H9 (cell line): ENCODE measurements around the gene AP3B2. TPM values are rescaled to one million over a fixed set of nuclear protein-coding genes. Genes with fewer than 3 reads are reported as not detected.

Experiments used
- DNase-seq: peaks from one replicate; pipeline ENCODE4 v3.0.0-alpha.2; 2017
- H2AFZ ChIP-seq: one replicate; pipeline ENCODE4 v1.6.1; 2013; ENCODE audit warnings: mild to moderate bottlenecking, low read length, control low read depth, moderate library complexity
- H2AK5ac ChIP-seq: 2 replicates; pipeline ENCODE4 v1.6.1; 2013; ENCODE audit warnings: low read length, control low read depth, mixed read lengths; ENCODE audit not compliant: insufficient read length
- H2BK120ac ChIP-seq: one replicate; pipeline ENCODE4 v1.6.1; 2013; ENCODE audit warnings: low read depth, mild to moderate bottlenecking, low read length, control low read depth, inconsistent platforms; ENCODE audit not compliant: poor library complexity, severe bottlenecking
- H2BK12ac ChIP-seq: 2 replicates; pipeline ENCODE4 v1.6.1; 2013; ENCODE audit warnings: low read length, control low read depth, mixed read lengths, low read depth; ENCODE audit not compliant: insufficient read length
- H2BK15ac ChIP-seq: 2 replicates; pipeline ENCODE4 v1.6.1; 2013; ENCODE audit warnings: low read depth, low read length, control low read depth
- H2BK20ac ChIP-seq: one replicate; pipeline ENCODE4 v1.6.1; 2013; ENCODE audit warnings: low read depth, mild to moderate bottlenecking, low read length, control low read depth, inconsistent platforms; ENCODE audit not compliant: poor library complexity, severe bottlenecking
- H2BK5ac ChIP-seq: 2 replicates; pipeline ENCODE4 v1.6.1; 2013; ENCODE audit warnings: low read length, control low read depth, mixed read lengths; ENCODE audit not compliant: insufficient read length
- H3K14ac ChIP-seq: 2 replicates; pipeline ENCODE4 v1.6.1; 2013; ENCODE audit warnings: low read length, control low read depth; ENCODE audit not compliant: insufficient read depth
- H3K18ac ChIP-seq: 2 replicates; pipeline ENCODE4 v1.6.1; 2013; ENCODE audit warnings: low read depth, mild to moderate bottlenecking, mixed read lengths, low read length, control low read depth; ENCODE audit not compliant: insufficient read length
- H3K23ac ChIP-seq: 2 replicates; pipeline ENCODE4 v1.6.1; 2013; ENCODE audit warnings: low read length, control low read depth, mixed read lengths, low read depth; ENCODE audit not compliant: insufficient read length
- H3K23me2 ChIP-seq: 2 replicates; pipeline ENCODE4 v1.6.1; 2013; ENCODE audit warnings: low read depth, mild to moderate bottlenecking, mixed read lengths, low read length, control low read depth; ENCODE audit not compliant: insufficient read length, poor library complexity, severe bottlenecking
- H3K27ac ChIP-seq: 2 replicates; pipeline ENCODE4 v1.5.1; 2013; ENCODE audit warnings: low read length, control low read depth, mixed read lengths, low read depth; ENCODE audit not compliant: insufficient read length
- H3K27me3 ChIP-seq: 2 replicates; pipeline ENCODE4 v1.6.1; 2013; ENCODE audit warnings: low read length, control low read depth, inconsistent platforms; ENCODE audit not compliant: insufficient read depth
- H3K4ac ChIP-seq: 2 replicates; pipeline ENCODE4 v1.6.1; 2013; ENCODE audit warnings: low read depth, mild to moderate bottlenecking, control low read depth, inconsistent platforms, low read length, moderate library complexity
- H3K4me1 ChIP-seq: 2 replicates; pipeline ENCODE4 v1.6.1; 2013; ENCODE audit warnings: low read length, control low read depth, inconsistent platforms; ENCODE audit not compliant: insufficient read depth
- H3K4me2 ChIP-seq: 2 replicates; pipeline ENCODE4 v1.6.1; 2013; ENCODE audit warnings: low read length, control low read depth, mixed read lengths; ENCODE audit not compliant: insufficient read length, insufficient read depth
- H3K56ac ChIP-seq: 2 replicates; pipeline ENCODE4 v1.6.1; 2013; ENCODE audit warnings: low read depth, mild to moderate bottlenecking, mixed read lengths, low read length, control low read depth; ENCODE audit not compliant: insufficient read length
- H3K79me1 ChIP-seq: 2 replicates; pipeline ENCODE4 v1.6.1; 2013; ENCODE audit warnings: low read depth, mild to moderate bottlenecking, moderate library complexity, low read length, control low read depth, inconsistent platforms; ENCODE audit not compliant: insufficient read depth, poor library complexity, severe bottlenecking
- H3K79me2 ChIP-seq: 2 replicates; pipeline ENCODE4 v1.6.1; 2013; ENCODE audit warnings: low read length, control low read depth, inconsistent platforms; ENCODE audit not compliant: insufficient read depth
- H3K9ac ChIP-seq: 2 replicates; pipeline ENCODE4 v1.6.1; 2013; ENCODE audit warnings: low read length, control low read depth, mixed read lengths; ENCODE audit not compliant: insufficient read length; ENCODE audit errors: extremely low read depth
- H3K9me3 ChIP-seq: one replicate; pipeline ENCODE4 v1.6.1; 2013; ENCODE audit warnings: low read depth, low read length, inconsistent platforms; ENCODE audit not compliant: control insufficient read depth
- H3T11ph ChIP-seq: one replicate; pipeline ENCODE4 v1.6.1; 2013; ENCODE audit warnings: mild to moderate bottlenecking, low read length, control low read depth, inconsistent platforms
- H4K20me1 ChIP-seq: one replicate; pipeline ENCODE4 v1.6.1; 2013; ENCODE audit not compliant: control insufficient read depth, insufficient read length, insufficient read depth
- H4K5ac ChIP-seq: 2 replicates; pipeline ENCODE4 v1.6.1; 2013; ENCODE audit warnings: low read depth, mild to moderate bottlenecking, mixed read lengths, low read length, control low read depth; ENCODE audit not compliant: insufficient read length
- H4K8ac ChIP-seq: replicated peaks from 2 replicates; pipeline ENCODE4 v1.6.1; 2013; ENCODE audit warnings: low read length, control low read depth, mixed read lengths, low read depth; ENCODE audit not compliant: insufficient read length
- H4K91ac ChIP-seq: 2 replicates; pipeline ENCODE4 v1.6.1; 2013; ENCODE audit warnings: low read depth, mild to moderate bottlenecking, moderate library complexity, mixed read lengths, low read length, control low read depth; ENCODE audit not compliant: insufficient read length
- H3K27ac Mint-ChIP-seq, 3 experiments: 2 replicates in 2 of 3; 3 replicates in 1 of 3; pipeline ENCODE4 v1.8.0; 2020 to 2021; ENCODE audit warnings: mixed read lengths in 3 of 3, mild to moderate bottlenecking in 1 of 3, moderate library complexity in 1 of 3
- H3K27me3 Mint-ChIP-seq: 2 replicates; pipeline ENCODE4 v1.8.0; 2021; ENCODE audit warnings: low read depth, mild to moderate bottlenecking, moderate library complexity, mixed read lengths
- H3K36me3 Mint-ChIP-seq, 3 experiments: 2 replicates in 2 of 3; 3 replicates in 1 of 3; pipeline ENCODE4 v1.8.0; 2020 to 2021; ENCODE audit warnings: low read depth in 3 of 3, mixed read lengths in 3 of 3; ENCODE audit not compliant: insufficient read depth in 1 of 3
- H3K4me1 Mint-ChIP-seq, 2 experiments: 2 replicates each; pipeline ENCODE4 v1.8.0; 2020; ENCODE audit warnings: mixed read lengths in 2 of 2
- H3K4me3 Mint-ChIP-seq, 2 experiments: 2 replicates in 1 of 2; 3 replicates in 1 of 2; pipeline ENCODE4 v1.8.0; 2020 to 2021; ENCODE audit warnings: mild to moderate bottlenecking in 2 of 2, mixed read lengths in 2 of 2, moderate library complexity in 1 of 2
- H3K9me3 Mint-ChIP-seq, 2 experiments: 2 replicates in 1 of 2; 3 replicates in 1 of 2; pipeline ENCODE4 v1.8.0; 2020; ENCODE audit warnings: mild to moderate bottlenecking in 2 of 2, mixed read lengths in 2 of 2, moderate library complexity in 1 of 2
- WGBS: extraction: QIAGEN DNeasy Blood & Tissue Kit; methylation state at CpG from one replicate; pipeline ENCODE4 v1.1.7; 2013; ENCODE audit warnings: missing lambda C conversion rate, low lambda C conversion rate, mixed read lengths; ENCODE audit not compliant: insufficient read length; ENCODE audit errors: extremely low coverage; 5-methylcytosine and 5-hydroxymethylcytosine counted together
- total RNA-seq: library from RNA; stranded (reverse); gene quantifications from 2 replicates; pipeline ENCODE4 v1.2.1, GENCODE V29; 2021
- TF ChIP-seq, protein P1 (sequence below): fragments of 200-600 bp; sonication (generic); conservative IDR thresholded peaks from 3 replicates; pipeline ENCODE4 v1.8.0; 2021; ENCODE audit warnings: antibody characterized with exemption, mild to moderate bottlenecking

Gene AP3B2
- total RNA-seq, 1 experiment from 2014 or later = 10.6 TPM

DNA sequence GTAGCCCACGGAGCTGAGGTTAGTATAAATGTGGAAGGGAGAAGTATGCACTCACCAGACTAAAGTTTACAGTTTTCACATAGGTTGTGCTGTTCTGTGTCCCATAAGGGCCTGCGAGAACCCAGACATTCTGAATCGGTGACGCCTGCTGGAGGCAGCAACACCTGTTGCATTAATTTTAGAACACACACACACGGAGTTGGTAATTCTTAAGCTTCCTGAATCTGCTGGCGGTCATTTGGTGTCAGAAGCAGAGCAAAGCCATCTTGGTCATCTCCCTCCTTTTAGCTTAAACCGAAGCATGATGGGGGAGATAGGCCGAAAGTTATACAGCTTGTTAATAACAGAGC is 41.1 kb upstream of the AP3B2 start:
- H3K79me1 ChIP-seq = peaks cover 4% of the 10 kb centered on the region
- no peak overlapping the region for H3K23ac ChIP-seq
- no peak overlapping the region for H2AK5ac ChIP-seq
- no peak overlapping the region for H2BK15ac ChIP-seq
- H3K23me2 ChIP-seq = peaks cover 13% of the 10 kb centered on the region
- H3K27me3 ChIP-seq = no peaks in the 10 kb centered on the region
- no peak overlapping the region for H2BK120ac ChIP-seq
- no peak overlapping the region for H2BK12ac ChIP-seq
- 0 out of 2 replicates have a peak, but pooled peaks cover 5% of the 10 kb centered on the region for H3K4me1 ChIP-seq
- no peak overlapping the region for H2AFZ ChIP-seq
- Mint-ChIP-seq H3K36me3 (peaks cover 2 to 30% (median 29%) of the 10 kb centered on the region in 3 experiments; a peak in 5 of 7 replicates), H3K27me3 (no peaks in the 10 kb centered on the region), H3K4me1 (peaks cover 11 to 12% of the 10 kb centered on the region in 2 experiments), H3K27ac (peak overlapping the region; percentile 10 to 78 (median 36); a peak in 3 of 7 replicates), H3K4me3 (peak overlapping the region; percentile 90 to 99), H3K9me3 (no peaks in the 10 kb centered on the region)
- no peak overlapping the region for H3T11ph ChIP-seq
- H3K9ac ChIP-seq = peak overlapping the region; percentile 74
- no peak overlapping the region for H4K8ac ChIP-seq
- H3K18ac ChIP-seq = no peak overlapping the region
- no peaks in the 10 kb centered on the region for H4K20me1 ChIP-seq
- no peak overlapping the region for H2BK20ac ChIP-seq
- no peak overlapping the region for H3K4ac ChIP-seq
- peaks cover 10% of the 10 kb centered on the region; the same call in 1 of the 2 replicates for H3K79me2 ChIP-seq
- H3K27ac ChIP-seq = no peak overlapping the region
- no peak overlapping the region for H4K91ac ChIP-seq
- H3K56ac ChIP-seq = no peak overlapping the region
- TF ChIP-seq, protein P1, sequence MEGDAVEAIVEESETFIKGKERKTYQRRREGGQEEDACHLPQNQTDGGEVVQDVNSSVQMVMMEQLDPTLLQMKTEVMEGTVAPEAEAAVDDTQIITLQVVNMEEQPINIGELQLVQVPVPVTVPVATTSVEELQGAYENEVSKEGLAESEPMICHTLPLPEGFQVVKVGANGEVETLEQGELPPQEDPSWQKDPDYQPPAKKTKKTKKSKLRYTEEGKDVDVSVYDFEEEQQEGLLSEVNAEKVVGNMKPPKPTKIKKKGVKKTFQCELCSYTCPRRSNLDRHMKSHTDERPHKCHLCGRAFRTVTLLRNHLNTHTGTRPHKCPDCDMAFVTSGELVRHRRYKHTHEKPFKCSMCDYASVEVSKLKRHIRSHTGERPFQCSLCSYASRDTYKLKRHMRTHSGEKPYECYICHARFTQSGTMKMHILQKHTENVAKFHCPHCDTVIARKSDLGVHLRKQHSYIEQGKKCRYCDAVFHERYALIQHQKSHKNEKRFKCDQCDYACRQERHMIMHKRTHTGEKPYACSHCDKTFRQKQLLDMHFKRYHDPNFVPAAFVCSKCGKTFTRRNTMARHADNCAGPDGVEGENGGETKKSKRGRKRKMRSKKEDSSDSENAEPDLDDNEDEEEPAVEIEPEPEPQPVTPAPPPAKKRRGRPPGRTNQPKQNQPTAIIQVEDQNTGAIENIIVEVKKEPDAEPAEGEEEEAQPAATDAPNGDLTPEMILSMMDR = no peak
- H3K4me2 ChIP-seq = peak overlapping the region; percentile 73
- no CpG with 5 or more reads among the region's 8 CpGs for WGBS
- DNase-seq = no peak
- H4K5ac ChIP-seq = no peak overlapping the region
- no peak overlapping the region for H3K14ac ChIP-seq
- H3K9me3 ChIP-seq = no peaks in the 10 kb centered on the region
- no peak overlapping the region for H2BK5ac ChIP-seq
